ENCODE measurements around the gene BOC. TPM values are rescaled to one million over a fixed set of nuclear protein-coding genes. Genes with fewer than 3 reads are reported as not detected.
A peak's percentile ranks its signal among the peaks of the same experiment; 100 is the strongest.

The BOC gene
- total RNA-seq, 2 donors from 2014 or later = 23.4 to 33.4 TPM

DNA sequence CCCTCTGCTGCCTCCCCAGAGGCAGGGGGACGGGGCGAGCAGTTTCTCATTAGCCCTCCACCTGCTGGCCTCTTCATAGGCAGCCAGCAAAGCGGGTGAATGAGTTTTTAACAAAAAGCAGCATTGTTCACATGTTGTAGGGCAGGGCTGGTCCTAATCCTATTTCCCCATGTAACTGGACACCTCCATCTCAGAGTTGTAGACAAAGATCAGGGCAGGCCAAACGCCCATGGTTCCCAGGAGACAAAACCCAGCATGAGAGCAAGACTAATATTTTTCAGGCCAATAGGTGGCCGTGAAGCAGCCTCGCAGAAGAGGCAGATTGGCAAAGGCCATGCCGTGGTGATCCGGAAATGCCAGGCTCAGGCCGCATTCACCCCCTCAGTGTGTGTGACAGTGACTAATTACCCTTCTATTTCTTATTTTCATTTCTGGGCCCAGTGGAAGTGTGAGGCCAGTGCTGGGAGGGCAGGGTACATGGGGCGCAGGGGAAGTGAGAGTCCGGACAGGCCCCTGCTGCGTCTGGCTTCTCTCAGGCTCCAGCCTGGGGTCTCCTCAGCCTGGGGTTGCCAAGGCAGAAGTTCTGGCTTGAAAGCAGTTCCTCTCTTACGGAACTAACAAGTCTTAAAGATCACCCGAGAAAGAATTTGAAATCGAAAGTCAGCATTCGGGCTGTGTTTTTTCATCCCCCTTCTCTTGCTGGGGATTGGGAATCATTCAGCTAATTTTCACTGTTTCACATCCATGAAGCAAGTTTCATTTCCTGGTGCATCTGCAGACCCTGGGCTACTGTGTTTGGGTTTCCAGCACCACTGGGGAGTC, 64.8 kb downstream of the BOC start:
- H3K4me3 ChIP-seq = peak overlapping the region; percentile 67
- H3K27me3 ChIP-seq (replicated peaks; ENCODE audit: insufficient read depth) = no peaks in the 10 kb centered on the region
- H3K36me3 ChIP-seq = no peaks in the 10 kb centered on the region
- peak overlapping the region; percentile 80 to 87 for H3K27ac ChIP-seq
- no peaks in the 10 kb centered on the region for H3K9me3 ChIP-seq
- ATAC-seq (ENCODE audit: insufficient number of reproducible peaks, low FRiP score, low read depth) = peak; percentile 81
- DNase-seq (ENCODE audit: low spot score) = no peak
- H3K4me1 ChIP-seq (ENCODE audit: control insufficient read depth in 1 of 2, low read depth in 2 of 2) = peaks cover 7 to 24% of the 10 kb centered on the region in 2 donors
- TF ChIP-seq, protein P1, sequence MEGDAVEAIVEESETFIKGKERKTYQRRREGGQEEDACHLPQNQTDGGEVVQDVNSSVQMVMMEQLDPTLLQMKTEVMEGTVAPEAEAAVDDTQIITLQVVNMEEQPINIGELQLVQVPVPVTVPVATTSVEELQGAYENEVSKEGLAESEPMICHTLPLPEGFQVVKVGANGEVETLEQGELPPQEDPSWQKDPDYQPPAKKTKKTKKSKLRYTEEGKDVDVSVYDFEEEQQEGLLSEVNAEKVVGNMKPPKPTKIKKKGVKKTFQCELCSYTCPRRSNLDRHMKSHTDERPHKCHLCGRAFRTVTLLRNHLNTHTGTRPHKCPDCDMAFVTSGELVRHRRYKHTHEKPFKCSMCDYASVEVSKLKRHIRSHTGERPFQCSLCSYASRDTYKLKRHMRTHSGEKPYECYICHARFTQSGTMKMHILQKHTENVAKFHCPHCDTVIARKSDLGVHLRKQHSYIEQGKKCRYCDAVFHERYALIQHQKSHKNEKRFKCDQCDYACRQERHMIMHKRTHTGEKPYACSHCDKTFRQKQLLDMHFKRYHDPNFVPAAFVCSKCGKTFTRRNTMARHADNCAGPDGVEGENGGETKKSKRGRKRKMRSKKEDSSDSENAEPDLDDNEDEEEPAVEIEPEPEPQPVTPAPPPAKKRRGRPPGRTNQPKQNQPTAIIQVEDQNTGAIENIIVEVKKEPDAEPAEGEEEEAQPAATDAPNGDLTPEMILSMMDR (IDR thresholded peaks at IDR 0.05) = peak; percentile 7

DNA sequence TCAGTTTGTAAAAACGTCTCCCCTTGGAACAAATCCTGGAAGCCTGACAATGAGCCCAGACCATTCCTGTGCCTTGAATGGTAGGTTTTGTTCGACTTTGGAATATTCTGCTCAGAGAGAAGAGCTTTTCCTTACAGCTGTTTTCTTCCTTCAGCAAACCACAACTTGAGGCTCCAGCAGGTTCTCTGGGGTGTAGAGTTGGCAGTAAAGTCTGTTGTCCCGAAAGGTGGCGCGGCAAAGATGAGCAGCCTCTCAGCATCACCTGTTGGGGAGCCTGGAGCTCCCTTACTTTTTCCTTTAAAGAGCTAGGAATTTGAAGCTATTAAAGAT, 65.4 kb downstream of the BOC start:
- Histone ChIP-seq H3K27ac (peak overlapping the region; percentile 80 to 87), H3K4me3 (peak overlapping the region; percentile 67), H3K4me1 (ENCODE audit: control insufficient read depth in 1 of 2, low read depth in 2 of 2) (peaks cover 7 to 24% of the 10 kb centered on the region in 2 donors), H3K9me3 (no peaks in the 10 kb centered on the region), H3K36me3 (no peaks in the 10 kb centered on the region), H3K27me3 (replicated peaks; ENCODE audit: insufficient read depth) (no peaks in the 10 kb centered on the region)
- TF ChIP-seq, protein P1 (IDR thresholded peaks at IDR 0.05) = no peak
- no peak for DNase-seq (ENCODE audit: low spot score)
- ATAC-seq (ENCODE audit: insufficient number of reproducible peaks, low FRiP score, low read depth) = no peak

DNA sequence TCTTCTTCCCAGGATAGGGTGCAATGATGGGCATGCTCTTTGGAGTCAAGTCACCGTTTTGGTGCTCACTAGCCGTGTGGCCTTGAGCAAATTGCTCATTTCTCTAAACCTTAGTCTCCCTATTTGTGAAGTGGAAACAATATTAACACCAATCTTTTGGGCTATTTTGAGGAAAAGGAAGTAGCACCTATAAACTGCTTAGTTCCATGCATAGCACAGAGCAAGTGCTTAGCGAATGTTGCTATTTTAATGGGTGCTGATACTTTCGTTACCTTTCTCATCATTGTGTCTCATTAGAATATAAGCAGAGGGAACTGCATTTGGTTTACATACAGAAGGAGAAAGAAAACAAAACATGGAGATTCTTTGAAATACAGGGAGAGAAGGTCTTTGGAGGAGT, 66.1 kb downstream of the BOC start:
- Histone ChIP-seq H3K9me3 (no peaks in the 10 kb centered on the region), H3K4me3 (no peak overlapping the region), H3K27ac (no peak overlapping the region), H3K27me3 (replicated peaks; ENCODE audit: insufficient read depth) (no peaks in the 10 kb centered on the region), H3K4me1 (ENCODE audit: control insufficient read depth in 1 of 2, low read depth in 2 of 2) (peaks cover 7 to 24% of the 10 kb centered on the region in 2 donors), H3K36me3 (no peaks in the 10 kb centered on the region)
- TF ChIP-seq, protein P1 (IDR thresholded peaks at IDR 0.05) = no peak
- ATAC-seq (ENCODE audit: insufficient number of reproducible peaks, low FRiP score, low read depth) (no peak), DNase-seq (ENCODE audit: low spot score) (no peak)

DNA sequence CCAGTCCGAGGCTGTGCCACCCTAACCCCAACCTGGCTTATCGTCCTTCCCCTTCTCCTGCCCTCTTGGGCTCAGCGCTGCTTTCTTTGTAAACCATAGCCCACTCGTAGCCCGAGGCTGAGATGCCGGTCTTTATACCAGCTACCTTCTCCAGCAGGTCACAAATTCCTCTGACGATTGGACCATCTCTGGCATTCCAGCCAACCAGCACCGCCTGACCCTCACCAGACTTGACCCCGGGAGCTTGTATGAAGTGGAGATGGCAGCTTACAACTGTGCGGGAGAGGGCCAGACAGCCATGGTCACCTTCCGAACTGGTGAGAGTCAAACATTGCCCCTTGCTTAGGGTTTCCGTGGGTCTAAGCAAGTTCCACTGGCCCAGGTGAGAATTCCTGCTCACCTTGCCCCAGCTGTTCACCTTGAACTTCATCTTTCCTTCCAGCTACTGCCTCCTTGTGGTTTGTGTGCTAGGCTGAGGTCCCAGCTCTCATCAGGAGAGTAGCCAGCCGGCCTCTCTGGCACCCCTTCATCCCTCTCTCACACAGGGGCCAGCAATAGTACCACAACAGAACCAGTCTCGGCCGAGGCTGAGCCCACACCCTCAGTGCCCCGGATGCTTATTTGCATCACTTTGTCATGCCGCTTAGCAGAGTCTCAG, 66.7 kb downstream of the BOC start:
- no peaks in the 10 kb centered on the region for H3K36me3 ChIP-seq
- no peak for DNase-seq (ENCODE audit: low spot score)

DNA sequence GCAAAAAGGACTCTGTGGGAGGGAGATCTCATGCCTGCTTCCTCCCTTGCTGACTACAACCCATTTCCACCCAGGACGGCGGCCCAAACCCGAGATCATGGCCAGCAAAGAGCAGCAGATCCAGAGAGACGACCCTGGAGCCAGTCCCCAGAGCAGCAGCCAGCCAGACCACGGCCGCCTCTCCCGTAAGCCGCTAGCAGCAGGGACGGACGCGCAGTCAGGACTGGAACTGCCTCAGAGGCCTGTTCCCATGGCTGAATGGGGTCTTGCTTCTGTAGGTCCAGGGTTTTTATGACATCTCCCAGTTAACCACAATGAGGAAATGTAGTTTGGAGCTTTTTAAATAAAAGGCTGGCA, 67.2 kb downstream of the BOC start:
- no peaks in the 10 kb centered on the region for H3K27me3 ChIP-seq (replicated peaks; ENCODE audit: insufficient read depth)
- peaks cover 7 to 24% of the 10 kb centered on the region in 2 donors for H3K4me1 ChIP-seq (ENCODE audit: control insufficient read depth in 1 of 2, low read depth in 2 of 2)
- H3K36me3 ChIP-seq = no peaks in the 10 kb centered on the region
- ATAC-seq (ENCODE audit: insufficient number of reproducible peaks, low FRiP score, low read depth) = no peak
- TF ChIP-seq, protein P1 (IDR thresholded peaks at IDR 0.05) = no peak
- H3K4me3 ChIP-seq = no peak overlapping the region
- no peaks in the 10 kb centered on the region for H3K9me3 ChIP-seq
- DNase-seq (ENCODE audit: low spot score) = no peak
- H3K27ac ChIP-seq = no peak overlapping the region

More for the DNA sequence above, 66.7 kb downstream of the BOC start:
- H3K4me3 ChIP-seq = no peak overlapping the region
- no peaks in the 10 kb centered on the region for H3K27me3 ChIP-seq (replicated peaks; ENCODE audit: insufficient read depth)
- peaks cover 7 to 24% of the 10 kb centered on the region in 2 donors for H3K4me1 ChIP-seq (ENCODE audit: control insufficient read depth in 1 of 2, low read depth in 2 of 2)
- no peak overlapping the region for H3K27ac ChIP-seq
- no peak for ATAC-seq (ENCODE audit: insufficient number of reproducible peaks, low FRiP score, low read depth)
- no peaks in the 10 kb centered on the region for H3K9me3 ChIP-seq
- TF ChIP-seq, protein P1 (IDR thresholded peaks at IDR 0.05) = no peak

Data from thoracic aorta (tissue), 2 donors.